Rectal smooth muscle tissue (tissue), 1 donor: ENCODE measurements around the gene PRAMEF1.
"Not testable (repeated sequence)": the region's sequence is repeated elsewhere in the genome, so short reads cannot be mapped to it uniquely, and the experiment has no call there.

Source experiments
- H3K27ac ChIP-seq: one replicate; pipeline ENCODE4 v1.7.0; 2013; ENCODE audit warnings: low read depth, low read length, inconsistent platforms
- H3K27me3 ChIP-seq: one replicate; pipeline ENCODE4 v1.7.0; 2013; ENCODE audit warnings: low read length; ENCODE audit not compliant: control insufficient read depth, insufficient read depth
- H3K36me3 ChIP-seq: one replicate; pipeline ENCODE4 v1.7.0; 2013; ENCODE audit warnings: low read length; ENCODE audit not compliant: control insufficient read depth, insufficient read depth
- H3K4me1 ChIP-seq: one replicate; pipeline ENCODE4 v1.7.0; 2013; ENCODE audit warnings: low read length; ENCODE audit not compliant: control insufficient read depth, insufficient read depth
- H3K4me3 ChIP-seq: one replicate; pipeline ENCODE4 v1.7.0; 2013; ENCODE audit warnings: low read length
- H3K9ac ChIP-seq: one replicate; pipeline ENCODE4 v1.7.0; 2013; ENCODE audit warnings: low read length

The PRAMEF1 gene

GRCh38 chr1:12791097-12791496 is at the start of gene PRAMEF1:
PRAMEF1 (plus strand) TSS chr1:12791397; CDS start chr1:12793228, 1,831 bp downstream.
- H3K27ac ChIP-seq, H3K9ac ChIP-seq, H3K4me1 ChIP-seq, H3K4me3 ChIP-seq, H3K27me3 ChIP-seq, H3K36me3 ChIP-seq: not testable (repeated sequence)

GRCh38 chr1:12741946-12742345 is 49.3 kb upstream of the PRAMEF1 start:
- Histone ChIP-seq H3K27ac (no peak overlapping the region), H3K4me1 (no peaks in the 10 kb centered on the region), H3K9ac (no peak overlapping the region), H3K36me3 (no peaks in the 10 kb centered on the region), H3K27me3 (no peaks in the 10 kb centered on the region), H3K4me3 (no peak overlapping the region)

GRCh38 chr1:12745126-12745991 is 45.8 kb upstream of the PRAMEF1 start:
- Histone ChIP-seq H3K36me3 (no peaks in the 10 kb centered on the region), H3K9ac (no peak overlapping the region), H3K27ac (no peak overlapping the region), H3K4me1 (no peaks in the 10 kb centered on the region), H3K4me3 (no peak overlapping the region), H3K27me3 (no peaks in the 10 kb centered on the region)

- Histone ChIP-seq H3K27me3 (no peaks in the 10 kb centered on the region), H3K9ac (no peak within 1 kb of the TSS), H3K4me1 (no peaks in the 10 kb centered on the region), H3K27ac (no peak within 1 kb of the TSS), H3K4me3 (no peak within 1 kb of the TSS), H3K36me3 (no peaks in the 10 kb centered on the region)
These were observed 45.2 kb upstream of the PRAMEF1 start, which contains the start of gene CFAP107 for GRCh38 chr1:12745992-12746323. CFAP107 (plus strand) TSS chr1:12746200; CDS start chr1:12746431, 231 bp downstream.

- Histone ChIP-seq H3K4me3 (no peak overlapping the region), H3K4me1 (no peaks in the 10 kb centered on the region), H3K27me3 (no peaks in the 10 kb centered on the region), H3K27ac (no peak overlapping the region), H3K9ac (no peak overlapping the region), H3K36me3 (no peaks in the 10 kb centered on the region)
These were observed 42.3 kb upstream of the PRAMEF1 start for GRCh38 chr1:12748778-12749355.

- no peaks in the 10 kb centered on the region for H3K36me3 ChIP-seq
- no peaks in the 10 kb centered on the region for H3K27me3 ChIP-seq
- H3K4me3 ChIP-seq, result no peak overlapping the region
- no peak overlapping the region for H3K27ac ChIP-seq
- no peaks in the 10 kb centered on the region for H3K4me1 ChIP-seq
- H3K9ac ChIP-seq, result no peak overlapping the region
These were observed 36.5 kb upstream of the PRAMEF1 start for GRCh38 chr1:12754738-12755137.

- Histone ChIP-seq H3K9ac (no peak overlapping the region), H3K36me3 (no peaks in the 10 kb centered on the region), H3K4me1 (no peaks in the 10 kb centered on the region), H3K27ac (no peak overlapping the region), H3K27me3 (no peaks in the 10 kb centered on the region), H3K4me3 (no peak overlapping the region)
These were observed 34.9 kb upstream of the PRAMEF1 start for GRCh38 chr1:12756273-12756672.

- Histone ChIP-seq H3K27ac (no peak overlapping the region), H3K27me3 (no peaks in the 10 kb centered on the region), H3K9ac (no peak overlapping the region), H3K36me3 (no peaks in the 10 kb centered on the region), H3K4me3 (no peak overlapping the region), H3K4me1 (no peaks in the 10 kb centered on the region)
These were observed 34.3 kb upstream of the PRAMEF1 start for GRCh38 chr1:12756768-12757413.

GRCh38 chr1:12757836-12758235 is 33.4 kb upstream of the PRAMEF1 start:
- Histone ChIP-seq H3K4me3 (no peak overlapping the region), H3K27ac (no peak overlapping the region), H3K36me3 (no peaks in the 10 kb centered on the region), H3K9ac (no peak overlapping the region), H3K4me1 (no peaks in the 10 kb centered on the region), H3K27me3 (no peaks in the 10 kb centered on the region)

- no peaks in the 10 kb centered on the region for H3K27me3 ChIP-seq
- no peak overlapping the region for H3K9ac ChIP-seq
- no peaks in the 10 kb centered on the region for H3K4me1 ChIP-seq
- H3K36me3 ChIP-seq, result no peaks in the 10 kb centered on the region
- H3K4me3 ChIP-seq, result no peak overlapping the region
- no peak overlapping the region for H3K27ac ChIP-seq
These were observed 30.9 kb upstream of the PRAMEF1 start for GRCh38 chr1:12760256-12760795.

- Histone ChIP-seq H3K27ac (no peak overlapping the region), H3K4me3 (no peak overlapping the region), H3K9ac (no peak overlapping the region), H3K27me3 (no peaks in the 10 kb centered on the region), H3K4me1 (no peaks in the 10 kb centered on the region), H3K36me3 (no peaks in the 10 kb centered on the region)
These were observed 29.4 kb upstream of the PRAMEF1 start for GRCh38 chr1:12761781-12762180.

- H3K4me3 ChIP-seq, result no peak overlapping the region
These were observed 28.4 kb upstream of the PRAMEF1 start for GRCh38 chr1:12762766-12763165.

More at GRCh38 chr1:12762766-12763165, 28.4 kb upstream of the PRAMEF1 start:
- Histone ChIP-seq H3K27me3 (no peaks in the 10 kb centered on the region), H3K9ac (no peak overlapping the region), H3K27ac (no peak overlapping the region), H3K36me3 (no peaks in the 10 kb centered on the region), H3K4me1 (no peaks in the 10 kb centered on the region)
